HG03442 (cell line): ENCODE data around the gene NCMAP.
A peak's percentile ranks its signal among the peaks of the same experiment; 100 is the strongest.
"Not testable (repeated sequence)": the region's sequence is repeated elsewhere in the genome, so short reads cannot be mapped to it uniquely, and the experiment has no call there.

ENCODE experiments used
- ATAC-seq: cut with Tn5 transposase; IDR thresholded peaks from one replicate; pipeline ENCODE4 v1.9.1; 2021; ENCODE audit warnings: mild to moderate bottlenecking, moderate library complexity; ENCODE audit not compliant: unreplicated experiment

The NCMAP gene, protein sequence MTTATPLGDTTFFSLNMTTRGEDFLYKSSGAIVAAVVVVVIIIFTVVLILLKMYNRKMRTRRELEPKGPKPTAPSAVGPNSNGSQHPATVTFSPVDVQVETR

DNA sequence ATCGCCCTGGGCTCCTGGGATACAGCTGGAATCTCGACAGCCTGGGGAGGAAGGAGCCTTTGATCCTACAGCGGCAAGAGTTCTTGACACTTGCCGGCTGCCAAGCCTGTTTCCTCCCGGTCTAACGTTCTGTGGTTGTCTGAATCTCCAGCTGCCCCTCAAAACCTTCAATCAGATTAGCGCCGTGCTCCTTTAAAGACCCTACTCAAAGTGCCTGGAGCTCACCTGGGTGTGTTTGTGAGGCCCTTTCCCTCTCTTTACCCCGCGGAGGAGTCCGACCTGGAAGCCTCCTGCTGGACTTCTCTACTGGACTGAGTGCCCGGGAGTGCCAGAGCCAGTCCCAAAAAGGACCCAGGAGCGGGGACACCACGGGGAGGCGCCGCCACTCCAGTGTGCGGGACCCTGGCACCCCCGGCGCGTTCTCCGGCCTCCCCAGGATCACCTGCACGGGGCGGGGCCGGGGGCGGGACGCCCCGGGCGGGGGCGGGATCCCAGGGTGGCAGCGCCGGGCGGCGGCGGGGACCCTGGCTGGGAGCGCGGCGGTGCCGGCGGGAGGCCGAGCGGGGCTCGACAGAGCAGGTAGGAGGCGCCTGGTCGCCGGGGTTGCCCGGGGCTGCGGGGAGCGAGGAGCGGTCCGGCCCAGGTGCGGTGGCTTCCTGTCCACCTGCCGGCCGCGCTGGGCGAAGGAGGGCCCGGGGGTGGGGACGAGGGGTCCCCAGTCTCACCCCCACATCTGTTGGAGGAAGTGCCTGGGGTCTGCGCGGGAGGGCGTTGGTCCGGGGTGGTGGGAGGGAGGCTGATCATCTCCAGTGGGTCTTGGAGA is at the start of gene NCMAP:
Gene NCMAP, plus strand, starts transcription at position 497 of the 823 bp plus-strand sequence. CDS start 39,344 bp downstream, outside the sequence.
- ATAC-seq: no peak

DNA sequence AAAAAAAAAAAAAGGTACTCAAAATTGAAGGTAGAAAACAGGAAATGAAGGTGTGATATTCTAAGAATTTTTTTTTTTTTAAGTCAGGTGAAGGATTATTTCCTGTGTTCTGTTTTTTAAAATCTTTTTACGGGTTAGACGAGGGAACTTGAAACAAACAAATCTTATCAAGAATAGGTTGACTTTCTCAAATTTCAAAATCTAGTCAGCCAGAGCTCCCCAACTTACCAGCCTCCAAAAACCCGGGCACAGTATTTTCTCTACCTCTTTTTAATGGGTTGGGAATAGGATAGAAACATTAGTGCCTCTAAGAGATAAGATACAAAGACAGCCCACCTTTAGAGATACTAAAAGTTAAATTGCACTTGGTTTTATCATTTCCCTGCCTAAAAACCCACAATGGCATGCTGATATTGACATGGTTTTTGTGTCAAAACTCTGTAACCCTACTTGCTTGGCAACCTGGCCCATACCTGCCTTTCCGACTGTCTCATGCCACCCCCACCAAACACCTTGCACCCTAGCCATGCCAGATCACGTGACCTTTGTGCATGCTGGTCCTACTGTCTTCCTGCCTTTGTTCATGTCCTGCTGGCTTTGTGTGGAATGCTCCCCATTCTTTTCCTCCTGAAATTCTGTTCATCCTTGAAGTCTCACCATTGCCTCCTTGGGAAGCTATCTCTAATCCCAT is 49.1 kb upstream of the NCMAP start:
- no peak for ATAC-seq

DNA sequence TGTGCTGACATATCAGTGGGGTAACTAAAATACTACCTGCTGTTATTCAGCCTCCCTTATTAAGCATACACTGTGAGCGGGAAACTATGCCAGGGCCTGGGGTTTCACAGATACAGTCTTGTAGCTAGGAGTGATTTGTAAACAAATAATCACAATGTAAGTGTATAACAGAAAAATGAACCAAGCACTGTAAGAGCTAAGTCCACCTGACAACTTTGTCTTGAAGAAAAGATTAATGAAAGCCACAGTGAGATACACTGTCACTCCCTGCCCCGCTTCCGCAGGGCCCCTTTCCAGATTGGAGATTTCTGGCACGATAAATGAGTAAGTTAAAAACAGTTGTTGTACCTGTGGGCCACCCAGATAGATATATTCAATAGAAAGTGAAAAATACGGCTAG is 48.5 kb upstream of the NCMAP start:
- no peak for ATAC-seq

DNA sequence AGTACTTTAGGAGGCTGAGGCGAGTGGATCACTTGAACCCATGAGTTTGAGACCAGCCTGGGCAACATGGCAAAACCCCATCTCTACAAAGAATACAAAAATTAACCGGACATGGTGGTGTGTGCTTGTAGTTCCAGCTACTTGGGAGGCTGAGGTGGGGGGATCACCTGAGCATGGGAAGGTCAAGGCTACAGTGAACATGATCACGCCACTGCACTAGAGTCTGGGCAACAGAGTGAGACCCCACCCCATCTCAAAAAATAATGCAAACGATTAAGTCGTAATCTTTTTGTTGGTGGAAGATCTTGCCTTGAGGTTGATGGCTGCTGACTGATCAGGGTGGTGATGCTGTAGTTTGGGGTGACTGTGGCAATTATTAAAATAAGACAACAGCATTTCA is 47.0 kb upstream of the NCMAP start:
- no peak for ATAC-seq

DNA sequence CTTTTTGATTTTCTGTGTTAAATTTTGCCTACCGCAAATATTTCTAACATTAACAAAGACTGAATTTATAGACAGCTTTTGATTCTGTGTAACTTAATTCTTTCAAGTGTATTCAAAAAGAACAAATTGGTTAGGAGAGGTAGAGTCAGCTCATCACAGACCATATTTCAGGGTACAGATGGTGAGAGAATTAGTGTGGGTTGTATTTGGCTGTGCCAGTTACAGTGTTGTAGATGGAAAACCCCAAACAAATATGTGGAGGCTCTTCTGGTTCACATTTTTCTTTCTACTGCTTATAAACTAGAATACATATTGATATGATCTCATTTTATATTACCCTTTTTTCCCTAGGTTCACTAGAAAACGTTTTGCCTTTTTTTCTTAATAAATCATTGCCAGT is 42.2 kb upstream of the NCMAP start:
- ATAC-seq: no peak

DNA sequence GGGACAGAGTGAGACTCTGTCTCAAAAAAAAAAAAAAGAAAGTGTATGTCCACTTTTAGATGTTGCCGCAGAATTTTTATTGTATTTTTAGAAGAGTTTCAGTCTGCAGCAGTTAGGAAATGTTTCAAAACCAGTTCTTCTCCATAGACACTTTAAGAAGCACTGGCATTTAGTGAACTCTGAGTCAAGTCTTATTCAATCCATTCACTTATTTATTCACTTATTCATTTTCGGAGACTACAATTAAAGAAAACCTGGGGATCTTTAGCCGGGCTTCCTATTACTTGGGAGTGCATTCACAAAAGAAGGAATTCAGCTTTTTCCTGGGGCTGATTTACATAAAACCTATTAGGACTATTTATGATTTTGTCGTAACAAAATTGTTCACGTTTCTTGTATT is 40.9 kb upstream of the NCMAP start:
- ATAC-seq: no peak

DNA sequence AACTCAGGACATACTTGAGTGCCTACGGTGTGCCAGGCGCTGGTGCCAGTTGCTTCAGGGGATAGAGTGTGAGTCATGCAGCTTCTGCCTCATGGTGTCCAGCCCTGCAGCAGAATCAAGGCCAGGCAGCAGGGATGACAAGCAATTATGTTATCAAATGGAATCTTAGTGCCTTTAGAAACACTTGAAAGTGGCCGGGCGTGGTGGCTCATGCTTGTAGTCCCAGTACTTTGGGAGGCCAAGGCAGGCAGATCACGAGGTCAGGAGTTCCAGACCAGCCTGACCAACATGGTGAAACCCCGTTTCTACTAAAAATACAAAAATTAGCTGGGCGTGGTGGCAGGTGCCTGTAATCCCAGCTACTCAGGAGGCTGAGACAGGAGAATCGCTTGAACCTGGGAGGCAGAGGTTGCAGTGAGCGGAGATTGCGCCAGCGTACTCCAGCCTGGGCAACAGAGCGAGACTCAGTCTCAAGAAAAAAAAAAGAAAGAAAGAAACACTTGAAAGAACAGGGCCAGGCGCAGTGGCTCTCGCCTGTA is 40.1 kb upstream of the NCMAP start:
- not testable (repeated sequence) for ATAC-seq

DNA sequence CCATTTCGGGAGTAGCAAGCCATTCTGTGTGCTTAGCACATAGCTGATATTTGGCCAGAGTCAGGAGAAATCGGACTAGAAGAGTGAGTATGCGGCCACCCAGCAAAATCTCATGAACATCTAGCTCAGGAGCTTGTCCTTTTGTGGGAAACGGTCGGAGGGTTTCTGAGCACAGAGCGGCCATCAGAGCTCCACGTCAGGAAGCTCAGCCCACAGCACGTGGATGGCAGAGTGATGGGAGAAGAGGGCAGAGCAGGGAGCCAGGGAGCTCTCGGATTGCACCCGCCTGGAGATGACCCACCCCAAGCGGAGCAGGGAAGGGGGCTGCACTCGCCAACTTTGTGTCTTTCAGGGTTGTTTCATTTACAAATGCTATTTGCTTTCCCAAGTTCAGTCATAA is 39.4 kb upstream of the NCMAP start:
- ATAC-seq: no peak

DNA sequence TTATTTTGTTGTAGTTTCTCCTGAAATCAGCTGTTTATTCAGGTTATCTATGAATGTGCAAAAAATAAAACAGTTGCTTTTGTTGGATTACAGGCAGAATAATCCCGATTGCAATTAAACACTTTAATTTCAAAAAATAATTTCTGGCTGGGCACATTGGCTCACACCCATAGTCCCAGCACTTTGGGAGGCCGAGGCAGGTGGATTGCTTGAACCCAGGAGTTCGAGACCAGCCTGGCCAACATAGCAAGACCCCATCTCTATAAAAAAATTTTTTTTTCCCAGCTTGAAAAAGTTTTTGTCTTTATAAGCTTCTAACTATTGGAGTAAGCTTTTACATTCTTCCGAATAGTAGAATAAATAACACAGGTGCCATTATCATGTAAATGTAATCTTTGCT is 38.0 kb upstream of the NCMAP start:
- no peak for ATAC-seq

DNA sequence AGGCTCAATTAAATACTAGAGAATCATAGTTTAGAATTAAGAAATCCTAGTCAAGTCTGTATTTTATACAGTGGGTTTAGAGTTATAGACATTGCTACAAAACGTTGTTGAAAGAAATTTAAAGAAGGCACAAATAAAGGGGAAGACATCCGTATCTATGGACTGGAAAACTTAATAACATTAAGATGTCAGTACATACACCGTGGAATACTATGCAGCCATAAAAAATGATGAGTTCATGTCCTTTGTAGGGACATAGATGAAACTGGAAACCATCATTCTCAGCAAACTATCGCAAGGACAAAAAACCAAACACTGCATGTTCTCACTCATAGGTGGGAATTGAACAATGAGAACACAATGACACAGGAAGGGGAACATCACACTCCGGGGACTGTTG is 35.6 kb upstream of the NCMAP start:
- not testable (repeated sequence) for ATAC-seq

DNA sequence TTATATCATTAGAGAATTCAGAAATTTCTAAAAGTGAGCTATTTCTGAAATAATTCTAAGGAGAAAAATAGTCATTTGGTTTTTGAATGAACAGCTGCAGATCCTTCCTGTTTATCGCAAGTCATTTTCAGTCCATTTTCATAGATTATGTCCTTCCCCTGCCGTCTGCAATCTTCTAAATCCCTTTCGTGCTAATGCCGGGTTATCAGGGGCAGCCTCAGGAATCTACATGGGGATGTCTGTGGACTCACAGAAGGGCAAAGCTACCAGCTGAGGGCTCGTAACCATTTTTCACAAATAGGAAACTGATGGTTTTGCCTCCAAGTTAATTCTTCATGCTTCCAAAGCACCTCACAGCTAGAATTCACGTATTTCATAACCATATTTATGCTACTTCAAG is 30.3 kb upstream of the NCMAP start:
- no peak for ATAC-seq

DNA sequence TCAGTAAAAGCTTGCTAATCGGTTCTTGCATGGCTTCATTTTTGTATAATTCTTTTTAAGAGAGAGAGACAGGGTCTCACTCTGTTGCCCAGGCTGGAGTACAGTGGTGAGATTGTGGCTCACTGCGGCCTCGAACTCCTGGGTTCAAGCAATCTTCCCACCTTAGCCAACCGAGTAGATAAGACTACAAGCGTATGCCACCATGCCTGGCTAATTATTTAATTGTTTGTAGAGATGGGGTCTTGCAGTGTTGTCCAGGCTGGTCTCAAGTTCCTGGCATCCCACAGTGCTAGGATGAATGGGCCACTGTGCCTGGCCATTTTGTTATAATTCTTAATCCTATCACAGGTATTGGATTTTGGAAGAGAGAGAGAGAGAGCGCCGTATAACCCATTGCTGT is 29.8 kb upstream of the NCMAP start:
- no peak for ATAC-seq

DNA sequence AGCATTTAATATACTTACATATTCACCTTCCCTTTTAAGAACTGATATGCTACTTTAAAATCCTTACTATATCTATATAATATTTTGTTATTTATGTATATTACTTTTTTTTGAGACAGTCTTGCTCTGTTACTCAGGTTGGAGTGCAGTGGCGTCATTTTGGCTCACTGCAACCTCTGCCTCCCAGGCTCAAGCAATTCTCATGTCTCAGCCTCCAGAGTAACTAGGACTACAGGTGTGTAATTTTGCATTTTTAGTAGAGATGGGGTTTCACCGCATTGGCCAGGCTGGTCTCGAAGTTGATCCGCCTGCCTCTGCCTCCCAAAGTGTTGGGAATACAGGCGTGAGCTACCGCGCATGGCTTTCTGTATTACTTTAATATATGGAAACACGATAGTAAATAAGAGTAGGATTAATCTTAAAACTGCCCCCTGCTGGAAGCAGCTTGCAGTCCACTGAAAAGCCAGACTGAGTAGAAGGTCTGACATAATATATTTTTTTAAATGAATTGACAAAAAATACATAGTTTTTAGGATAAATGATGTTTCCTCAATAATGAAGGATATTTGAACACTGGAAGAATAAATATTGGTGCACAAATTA is 28.8 kb upstream of the NCMAP start:
- no peak for ATAC-seq

DNA sequence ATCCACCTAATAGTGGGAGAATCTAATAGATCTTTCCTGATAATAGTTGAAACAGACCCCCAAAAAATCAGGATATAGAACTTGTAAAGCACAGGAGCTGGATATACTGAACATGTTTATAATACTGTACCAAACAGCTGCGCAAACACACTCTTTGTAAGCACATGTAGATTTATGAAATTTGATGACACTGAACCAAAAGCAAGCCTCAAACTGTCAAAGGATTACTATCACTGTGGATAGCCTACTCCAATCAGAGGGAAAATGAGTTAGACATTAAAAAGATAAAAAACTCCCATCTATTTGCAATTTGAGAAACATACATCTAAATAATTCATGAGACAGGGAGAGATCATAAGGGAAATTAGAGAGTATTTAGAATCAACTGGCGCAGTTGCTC is 27.1 kb upstream of the NCMAP start:
- no peak for ATAC-seq

DNA sequence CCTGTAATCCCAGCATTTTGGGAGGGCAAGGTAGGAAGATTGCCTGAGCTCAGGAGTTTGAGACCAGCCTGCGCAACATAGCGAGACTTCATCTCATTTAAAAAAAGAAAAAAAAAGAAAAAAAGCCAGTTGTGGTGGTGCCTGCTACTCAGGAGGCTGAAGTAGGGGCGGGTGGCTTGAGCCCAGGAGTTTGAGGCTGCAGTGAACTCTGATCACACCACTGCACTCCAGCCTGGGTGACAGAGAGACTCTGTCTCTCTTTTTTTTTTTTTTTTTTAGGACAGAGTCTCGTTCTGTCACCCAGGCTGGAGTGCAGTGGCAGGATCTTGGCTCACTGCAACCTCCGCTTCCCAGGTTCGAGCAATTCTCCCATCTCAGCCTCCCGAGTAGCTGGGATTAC is 26.6 kb upstream of the NCMAP start:
- ATAC-seq: not testable (repeated sequence)

DNA sequence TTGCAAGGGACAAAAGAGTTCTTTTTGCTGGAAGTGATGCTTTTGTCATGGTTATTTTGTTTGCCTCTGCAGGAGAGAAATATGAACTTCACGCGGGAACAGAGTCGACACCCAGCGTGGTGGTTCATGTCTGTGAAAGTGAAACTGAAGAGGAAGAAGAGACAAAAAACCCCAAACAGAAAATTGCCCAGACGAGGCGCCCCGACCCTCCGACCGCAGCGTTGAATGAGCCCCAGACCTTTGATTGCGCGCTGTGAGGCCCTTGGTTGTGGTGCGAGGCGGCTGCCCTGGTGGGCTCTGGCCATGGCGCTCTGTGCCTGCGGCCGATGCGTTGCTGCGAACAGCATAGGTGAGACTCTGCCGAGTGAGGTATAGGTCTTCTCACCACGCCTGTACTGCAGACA is 20.9 kb upstream of the NCMAP start:
- no peak for ATAC-seq

DNA sequence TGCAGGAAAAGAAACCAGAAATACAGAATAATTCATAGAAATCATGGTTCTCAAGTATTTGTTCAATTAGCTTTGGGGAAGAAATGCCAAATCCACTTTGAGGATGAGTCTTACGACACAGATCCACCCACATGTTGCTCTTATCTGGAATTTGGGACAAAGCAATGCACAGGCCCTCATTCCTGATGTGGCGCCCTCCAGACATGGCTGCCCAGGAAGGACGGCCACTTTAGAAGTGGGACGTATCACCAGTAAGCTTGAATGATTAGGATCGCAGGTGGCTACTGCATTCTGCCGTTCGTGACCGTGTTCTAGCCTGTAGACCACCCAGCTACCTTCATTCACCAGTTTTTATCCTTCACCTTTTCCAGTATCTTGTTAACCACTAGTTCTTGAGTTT is 20.1 kb upstream of the NCMAP start:
- ATAC-seq: no peak

DNA sequence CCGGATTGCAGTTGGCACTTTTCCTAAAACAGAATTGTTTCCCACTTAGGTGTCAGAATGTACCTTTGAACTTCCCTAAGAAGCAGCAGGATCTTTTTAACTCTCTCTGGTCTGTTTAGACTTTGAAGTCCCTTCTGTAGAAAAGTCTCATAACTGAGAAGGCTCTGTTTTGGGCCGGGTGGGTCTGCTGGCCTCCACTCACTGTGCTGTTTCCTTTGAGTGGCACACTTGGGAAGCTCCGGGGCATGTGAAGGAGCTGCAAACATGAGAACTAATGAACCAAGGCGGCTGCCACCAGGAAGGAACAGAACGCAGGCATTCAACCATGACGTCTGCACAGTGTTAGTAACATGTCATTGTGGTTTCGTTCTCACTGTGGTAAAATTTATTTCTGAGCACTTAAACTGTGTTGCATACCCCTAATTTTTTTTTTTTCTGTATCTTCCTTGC is 19.5 kb upstream of the NCMAP start:
- peak; percentile 60 for ATAC-seq

DNA sequence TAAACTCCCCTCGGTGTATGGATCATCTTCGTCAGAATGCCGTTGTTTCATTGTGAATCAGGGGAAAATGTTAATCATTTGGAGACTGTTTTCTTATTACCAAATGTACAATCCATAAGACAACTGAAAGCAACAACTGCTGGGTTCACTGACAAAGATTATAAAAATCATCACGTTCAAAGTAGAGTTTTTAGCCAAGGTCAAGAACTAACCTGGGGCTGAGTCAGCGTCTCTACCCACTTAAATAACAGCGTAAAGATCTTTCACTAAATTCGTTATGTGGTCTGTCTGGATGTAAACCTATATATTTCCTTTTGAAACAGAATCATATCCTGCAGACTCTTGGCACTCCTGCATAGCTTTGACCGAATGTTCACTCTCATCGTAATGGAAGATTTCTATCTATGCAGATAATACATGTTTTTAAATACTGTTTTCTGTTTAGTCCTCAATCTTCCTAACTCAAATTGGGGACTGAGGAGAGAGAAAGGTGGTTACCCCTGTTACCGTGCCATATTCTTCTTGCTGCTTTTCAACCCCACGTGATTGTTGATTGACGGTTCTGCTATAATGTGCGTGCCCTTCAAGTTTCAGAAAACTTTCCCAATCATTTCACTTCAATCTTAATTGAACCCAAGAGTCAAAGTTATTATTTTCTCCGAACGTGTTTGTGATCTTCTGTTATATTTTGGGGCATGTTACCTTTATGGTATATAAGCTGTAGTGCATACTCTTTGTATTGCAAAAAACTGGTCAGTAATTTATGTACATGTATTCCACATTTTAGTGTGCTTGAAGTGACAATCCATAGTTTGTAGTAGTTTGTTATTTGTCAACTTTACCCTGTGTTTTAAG is 15.6 kb upstream of the NCMAP start:
- no peak for ATAC-seq

DNA sequence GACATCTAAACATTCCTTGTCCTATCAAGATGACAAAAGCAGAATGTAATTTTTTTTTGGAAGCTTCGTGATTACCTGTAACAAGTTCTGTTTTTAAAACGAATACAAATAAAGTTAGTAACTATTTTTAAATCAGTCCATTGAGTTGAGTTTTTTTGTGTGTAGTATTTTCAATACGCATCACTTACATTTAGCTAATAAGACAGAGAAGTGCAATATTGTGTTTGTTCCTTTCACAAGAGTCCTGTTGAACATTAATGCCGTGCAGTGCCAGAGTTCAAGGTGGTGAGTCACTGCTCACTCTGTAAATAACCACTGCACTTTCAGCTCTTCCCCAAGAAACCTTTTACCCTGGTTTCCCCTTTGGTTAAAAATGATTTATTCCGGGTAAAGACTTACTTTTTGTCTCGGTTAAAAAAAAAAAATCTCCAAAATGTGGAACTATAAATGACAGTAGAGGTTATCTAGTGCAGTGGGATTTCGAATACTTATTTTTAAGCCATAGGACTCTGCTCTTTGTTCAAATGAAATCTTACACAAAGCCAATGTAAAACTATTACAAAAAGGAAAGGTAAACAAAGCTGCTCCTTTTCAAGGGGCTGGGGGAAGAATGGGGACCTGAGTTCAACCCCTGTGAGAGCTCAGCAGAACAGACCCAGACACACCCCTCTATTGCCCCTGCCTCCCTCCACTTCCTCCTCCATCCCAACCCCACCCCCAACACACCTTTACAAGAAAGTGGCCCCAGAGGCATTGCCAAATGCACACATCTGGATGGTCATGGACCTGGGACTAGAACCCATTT is 14.8 kb upstream of the NCMAP start:
- no peak for ATAC-seq
